ENCODE data around the gene DHH. TPM values are rescaled to one million over a fixed set of nuclear protein-coding genes. Genes with fewer than 3 reads are reported as not detected.

Gene DHH
- total and polyA plus RNA-seq, 9 of the 15 experiments (the other 6 are each of a cell fraction or from before 2014, with no cell fraction given) = 0.07 to 2.6 (median 0.54) TPM

DNA sequence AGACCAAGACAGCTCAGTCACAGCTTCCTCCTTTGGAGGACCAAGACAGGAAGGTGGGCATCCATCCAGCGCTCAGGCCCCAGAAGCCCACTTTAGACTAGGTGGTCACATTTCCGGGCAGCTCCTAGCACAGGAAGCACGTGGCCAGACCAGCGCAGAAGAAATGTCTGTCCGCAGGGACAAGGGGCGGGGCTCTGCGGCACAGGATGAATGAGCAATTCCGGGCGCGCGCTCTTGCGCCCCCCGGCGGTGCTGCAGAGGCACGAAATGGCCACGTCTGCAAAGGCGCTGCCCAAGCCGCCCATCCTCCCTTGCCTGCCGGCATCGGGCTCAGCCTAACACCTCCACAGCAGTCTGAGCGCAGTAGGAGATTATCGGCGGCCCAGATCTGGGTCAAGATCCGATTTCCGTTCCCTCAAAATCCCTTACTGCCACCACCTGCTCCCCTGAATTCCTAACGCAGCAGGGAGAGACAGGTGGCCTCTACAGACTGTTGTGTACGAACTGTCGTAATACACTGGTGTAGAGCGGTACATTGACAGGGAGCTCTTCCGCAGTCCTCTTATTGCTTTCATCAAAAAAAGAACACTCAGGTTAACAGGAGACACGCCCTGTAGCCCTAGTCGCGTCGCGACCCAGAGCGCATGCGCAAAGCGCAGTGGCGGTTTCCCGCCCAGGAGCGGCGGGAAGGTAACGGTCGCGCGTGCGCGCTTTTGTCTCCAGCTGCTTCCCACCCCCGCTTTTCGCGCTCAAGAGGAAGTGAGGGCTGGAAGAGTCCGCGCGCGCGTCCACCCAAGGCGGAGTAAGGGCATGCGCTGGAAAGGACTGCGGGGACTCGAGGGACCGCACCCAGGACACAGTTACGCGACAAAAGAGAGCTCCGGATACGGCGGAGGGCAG lies 35.8 kb upstream of the DHH start (continued):
- TF ChIP-seq, protein P1, sequence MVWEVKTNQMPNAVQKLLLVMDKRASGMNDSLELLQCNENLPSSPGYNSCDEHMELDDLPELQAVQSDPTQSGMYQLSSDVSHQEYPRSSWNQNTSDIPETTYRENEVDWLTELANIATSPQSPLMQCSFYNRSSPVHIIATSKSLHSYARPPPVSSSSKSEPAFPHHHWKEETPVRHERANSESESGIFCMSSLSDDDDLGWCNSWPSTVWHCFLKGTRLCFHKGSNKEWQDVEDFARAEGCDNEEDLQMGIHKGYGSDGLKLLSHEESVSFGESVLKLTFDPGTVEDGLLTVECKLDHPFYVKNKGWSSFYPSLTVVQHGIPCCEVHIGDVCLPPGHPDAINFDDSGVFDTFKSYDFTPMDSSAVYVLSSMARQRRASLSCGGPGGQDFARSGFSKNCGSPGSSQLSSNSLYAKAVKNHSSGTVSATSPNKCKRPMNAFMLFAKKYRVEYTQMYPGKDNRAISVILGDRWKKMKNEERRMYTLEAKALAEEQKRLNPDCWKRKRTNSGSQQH (CRISPR knock-in tag; IDR thresholded peaks at IDR 0.05) = peak; percentile 6; the same call in 1 of the 2 replicates
- TF ChIP-seq MTA2 (IDR thresholded peaks at IDR 0.05; ENCODE audit: low read depth) (no peak), PCBP1 (IDR thresholded peaks at IDR 0.05; ENCODE audit: low read depth, low read length, poor library complexity, severe bottlenecking) (peak; percentile 96), NR1H2 (CRISPR knock-in tag; IDR thresholded peaks at IDR 0.05) (no peak), MIER1 (IDR thresholded peaks at IDR 0.05; ENCODE audit: low read depth) (no peak), HDAC6 (IDR thresholded peaks at IDR 0.05; ENCODE audit: low read depth, low read length) (no peak), SUPT5H (IDR thresholded peaks at IDR 0.05) (no peak), ZNF12 (CRISPR knock-in tag; IDR thresholded peaks at IDR 0.05) (no peak), XRCC3 (IDR thresholded peaks at IDR 0.05) (no peak), SMAD3 (CRISPR knock-in tag; conservative IDR thresholded peaks at IDR 0.05) (no peak)
- TF ChIP-seq, protein P2, sequence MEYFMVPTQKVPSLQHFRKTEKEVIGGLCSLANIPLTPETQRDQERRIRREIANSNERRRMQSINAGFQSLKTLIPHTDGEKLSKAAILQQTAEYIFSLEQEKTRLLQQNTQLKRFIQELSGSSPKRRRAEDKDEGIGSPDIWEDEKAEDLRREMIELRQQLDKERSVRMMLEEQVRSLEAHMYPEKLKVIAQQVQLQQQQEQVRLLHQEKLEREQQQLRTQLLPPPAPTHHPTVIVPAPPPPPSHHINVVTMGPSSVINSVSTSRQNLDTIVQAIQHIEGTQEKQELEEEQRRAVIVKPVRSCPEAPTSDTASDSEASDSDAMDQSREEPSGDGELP (CRISPR knock-in tag; IDR thresholded peaks at IDR 0.05; ENCODE audit: borderline replicate concordance) = peak; percentile 97
- TF ChIP-seq, protein P3, sequence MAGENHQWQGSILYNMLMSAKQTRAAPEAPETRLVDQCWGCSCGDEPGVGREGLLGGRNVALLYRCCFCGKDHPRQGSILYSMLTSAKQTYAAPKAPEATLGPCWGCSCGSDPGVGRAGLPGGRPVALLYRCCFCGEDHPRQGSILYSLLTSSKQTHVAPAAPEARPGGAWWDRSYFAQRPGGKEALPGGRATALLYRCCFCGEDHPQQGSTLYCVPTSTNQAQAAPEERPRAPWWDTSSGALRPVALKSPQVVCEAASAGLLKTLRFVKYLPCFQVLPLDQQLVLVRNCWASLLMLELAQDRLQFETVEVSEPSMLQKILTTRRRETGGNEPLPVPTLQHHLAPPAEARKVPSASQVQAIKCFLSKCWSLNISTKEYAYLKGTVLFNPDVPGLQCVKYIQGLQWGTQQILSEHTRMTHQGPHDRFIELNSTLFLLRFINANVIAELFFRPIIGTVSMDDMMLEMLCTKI (IDR thresholded peaks at IDR 0.05; ENCODE audit: partially characterized antibody) = no peak
- TF ChIP-seq, protein P4, sequence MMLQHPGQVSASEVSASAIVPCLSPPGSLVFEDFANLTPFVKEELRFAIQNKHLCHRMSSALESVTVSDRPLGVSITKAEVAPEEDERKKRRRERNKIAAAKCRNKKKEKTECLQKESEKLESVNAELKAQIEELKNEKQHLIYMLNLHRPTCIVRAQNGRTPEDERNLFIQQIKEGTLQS (IDR thresholded peaks at IDR 0.05) = no peak
- TF ChIP-seq, protein P4 (CRISPR knock-in tag; conservative IDR thresholded peaks at IDR 0.05) = peak; percentile 8; the same call in 1 of the 2 replicates
- TF ChIP-seq, protein P5, sequence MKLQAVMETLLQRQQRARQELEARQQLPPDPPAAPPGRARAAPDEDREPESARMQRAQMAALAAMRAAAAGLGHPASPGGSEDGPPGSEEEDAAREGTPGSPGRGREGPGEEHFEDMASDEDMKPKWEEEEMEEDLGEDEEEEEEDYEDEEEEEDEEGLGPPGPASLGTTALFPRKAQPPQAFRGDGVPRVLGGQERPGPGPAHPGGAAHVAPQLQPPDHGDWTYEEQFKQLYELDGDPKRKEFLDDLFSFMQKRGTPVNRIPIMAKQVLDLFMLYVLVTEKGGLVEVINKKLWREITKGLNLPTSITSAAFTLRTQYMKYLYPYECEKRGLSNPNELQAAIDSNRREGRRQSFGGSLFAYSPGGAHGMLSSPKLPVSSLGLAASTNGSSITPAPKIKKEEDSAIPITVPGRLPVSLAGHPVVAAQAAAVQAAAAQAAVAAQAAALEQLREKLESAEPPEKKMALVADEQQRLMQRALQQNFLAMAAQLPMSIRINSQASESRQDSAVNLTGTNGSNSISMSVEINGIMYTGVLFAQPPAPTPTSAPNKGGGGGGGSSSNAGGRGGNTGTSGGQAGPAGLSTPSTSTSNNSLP (IDR thresholded peaks at IDR 0.05; ENCODE audit: borderline replicate concordance, low read depth, low read length) = peak; percentile 23; the same call in 1 of the 2 replicates
- TF ChIP-seq, protein P6, sequence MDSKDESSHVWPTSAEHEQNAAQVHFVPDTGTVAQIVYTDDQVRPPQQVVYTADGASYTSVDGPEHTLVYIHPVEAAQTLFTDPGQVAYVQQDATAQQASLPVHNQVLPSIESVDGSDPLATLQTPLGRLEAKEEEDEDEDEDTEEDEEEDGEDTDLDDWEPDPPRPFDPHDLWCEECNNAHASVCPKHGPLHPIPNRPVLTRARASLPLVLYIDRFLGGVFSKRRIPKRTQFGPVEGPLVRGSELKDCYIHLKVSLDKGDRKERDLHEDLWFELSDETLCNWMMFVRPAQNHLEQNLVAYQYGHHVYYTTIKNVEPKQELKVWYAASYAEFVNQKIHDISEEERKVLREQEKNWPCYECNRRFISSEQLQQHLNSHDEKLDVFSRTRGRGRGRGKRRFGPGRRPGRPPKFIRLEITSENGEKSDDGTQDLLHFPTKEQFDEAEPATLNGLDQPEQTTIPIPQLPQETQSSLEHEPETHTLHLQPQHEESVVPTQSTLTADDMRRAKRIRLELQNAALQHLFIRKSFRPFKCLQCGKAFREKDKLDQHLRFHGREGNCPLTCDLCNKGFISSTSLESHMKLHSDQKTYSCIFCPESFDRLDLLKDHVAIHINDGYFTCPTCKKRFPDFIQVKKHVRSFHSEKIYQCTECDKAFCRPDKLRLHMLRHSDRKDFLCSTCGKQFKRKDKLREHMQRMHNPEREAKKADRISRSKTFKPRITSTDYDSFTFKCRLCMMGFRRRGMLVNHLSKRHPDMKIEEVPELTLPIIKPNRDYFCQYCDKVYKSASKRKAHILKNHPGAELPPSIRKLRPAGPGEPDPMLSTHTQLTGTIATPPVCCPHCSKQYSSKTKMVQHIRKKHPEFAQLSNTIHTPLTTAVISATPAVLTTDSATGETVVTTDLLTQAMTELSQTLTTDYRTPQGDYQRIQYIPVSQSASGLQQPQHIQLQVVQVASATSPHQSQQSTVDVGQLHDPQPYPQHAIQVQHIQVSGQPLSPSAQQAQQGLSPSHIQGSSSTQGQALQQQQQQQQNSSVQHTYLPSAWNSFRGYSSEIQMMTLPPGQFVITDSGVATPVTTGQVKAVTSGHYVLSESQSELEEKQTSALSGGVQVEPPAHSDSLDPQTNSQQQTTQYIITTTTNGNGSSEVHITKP (IDR thresholded peaks at IDR 0.05; ENCODE audit: partially characterized antibody) = no peak
